Epithelial cell of prostate (primary cell): ENCODE data around the gene ZSCAN5A.
"Not testable (repeated sequence)": the region's sequence is repeated elsewhere in the genome, so short reads cannot be mapped to it uniquely, and the experiment has no call there.

ENCODE experiments used
- DNase-seq: peaks from one replicate; pipeline ENCODE4 v3.0.0-alpha.2; 2011; ENCODE audit warnings: low read depth, low spot score
- H3K27ac ChIP-seq: fragments of 450-650 bp; 2 replicates; pipeline ENCODE4 v1.5.1; 2017; ENCODE audit warnings: mild to moderate bottlenecking

ZSCAN5A gene

GRCh38 chr19:56314381-56315076, at the start of gene ZSCAN5A:
TSS of gene ZSCAN5A (minus strand) at chr19:56314839. CDS start at chr19:56225046, 89,793 bp downstream.
- peak within 1 kb of the TSS; percentile 94 for H3K27ac ChIP-seq
- peak; percentile 70 for DNase-seq

GRCh38 chr19:56360841-56361240, 46.2 kb upstream of the ZSCAN5A start:
- no peak overlapping the region for H3K27ac ChIP-seq
- no peak for DNase-seq

GRCh38 chr19:56356944-56357343, 42.3 kb upstream of the ZSCAN5A start:
- H3K27ac ChIP-seq: no peak overlapping the region

GRCh38 chr19:56355517-56355916, 40.9 kb upstream of the ZSCAN5A start:
- DNase-seq: no peak
- H3K27ac ChIP-seq: no peak overlapping the region

More at GRCh38 chr19:56356944-56357343, 42.3 kb upstream of the ZSCAN5A start:
- DNase-seq: peak; percentile 16

GRCh38 chr19:56351208-56351607, 36.6 kb upstream of the ZSCAN5A start:
- no peak overlapping the region for H3K27ac ChIP-seq
- no peak for DNase-seq

- no peak overlapping the region for H3K27ac ChIP-seq
- DNase-seq: no peak
These were observed 35.9 kb upstream of the ZSCAN5A start for GRCh38 chr19:56350416-56351045.

- no peak overlapping the region for H3K27ac ChIP-seq
- DNase-seq: no peak
These were observed 33.7 kb upstream of the ZSCAN5A start for GRCh38 chr19:56348289-56348877.

- no peak for DNase-seq
- no peak overlapping the region for H3K27ac ChIP-seq
These were observed 32.6 kb upstream of the ZSCAN5A start for GRCh38 chr19:56347163-56347778.

- DNase-seq: no peak
- no peak overlapping the region for H3K27ac ChIP-seq
These were observed 27.3 kb upstream of the ZSCAN5A start for GRCh38 chr19:56341948-56342347.

- not testable (repeated sequence) for DNase-seq, H3K27ac ChIP-seq
These were observed 24.4 kb upstream of the ZSCAN5A start for GRCh38 chr19:56339031-56339430.

GRCh38 chr19:56337077-56337476, 22.4 kb upstream of the ZSCAN5A start:
- H3K27ac ChIP-seq, DNase-seq: not testable (repeated sequence)

- H3K27ac ChIP-seq, DNase-seq: not testable (repeated sequence)
These were observed 20.7 kb upstream of the ZSCAN5A start for GRCh38 chr19:56335371-56335770.

GRCh38 chr19:56333506-56333905, 18.9 kb upstream of the ZSCAN5A start:
- DNase-seq: no peak
- no peak overlapping the region for H3K27ac ChIP-seq

GRCh38 chr19:56332695-56333094, 18.1 kb upstream of the ZSCAN5A start:
- no peak for DNase-seq
- no peak overlapping the region for H3K27ac ChIP-seq

GRCh38 chr19:56324436-56324835, 9.8 kb upstream of the ZSCAN5A start:
- no peak overlapping the region for H3K27ac ChIP-seq
- DNase-seq: no peak

GRCh38 chr19:56321989-56322440, 7.4 kb upstream of the ZSCAN5A start:
- DNase-seq: no peak
- H3K27ac ChIP-seq: no peak overlapping the region

GRCh38 chr19:56321254-56321988, 6.8 kb upstream of the ZSCAN5A start:
- H3K27ac ChIP-seq: no peak overlapping the region
- DNase-seq: no peak

GRCh38 chr19:56319991-56320390, 5.4 kb upstream of the ZSCAN5A start:
- DNase-seq: no peak
- H3K27ac ChIP-seq: no peak overlapping the region

GRCh38 chr19:56317749-56318148, 3.1 kb upstream of the ZSCAN5A start:
- no peak overlapping the region for H3K27ac ChIP-seq
- no peak for DNase-seq

- H3K27ac ChIP-seq: no peak overlapping the region
- no peak for DNase-seq
These were observed 2.1 kb upstream of the ZSCAN5A start for GRCh38 chr19:56316728-56317127.
